ENCODE results near the gene MYO6. TPM values are rescaled to one million over a fixed set of nuclear protein-coding genes. Genes with fewer than 3 reads are reported as not detected.
"Not testable (repeated sequence)": the region's sequence is repeated elsewhere in the genome, so short reads cannot be mapped to it uniquely, and the experiment has no call there.

Gene MYO6
- polyA plus RNA-seq, 1 donor, result 6.4 TPM

DNA sequence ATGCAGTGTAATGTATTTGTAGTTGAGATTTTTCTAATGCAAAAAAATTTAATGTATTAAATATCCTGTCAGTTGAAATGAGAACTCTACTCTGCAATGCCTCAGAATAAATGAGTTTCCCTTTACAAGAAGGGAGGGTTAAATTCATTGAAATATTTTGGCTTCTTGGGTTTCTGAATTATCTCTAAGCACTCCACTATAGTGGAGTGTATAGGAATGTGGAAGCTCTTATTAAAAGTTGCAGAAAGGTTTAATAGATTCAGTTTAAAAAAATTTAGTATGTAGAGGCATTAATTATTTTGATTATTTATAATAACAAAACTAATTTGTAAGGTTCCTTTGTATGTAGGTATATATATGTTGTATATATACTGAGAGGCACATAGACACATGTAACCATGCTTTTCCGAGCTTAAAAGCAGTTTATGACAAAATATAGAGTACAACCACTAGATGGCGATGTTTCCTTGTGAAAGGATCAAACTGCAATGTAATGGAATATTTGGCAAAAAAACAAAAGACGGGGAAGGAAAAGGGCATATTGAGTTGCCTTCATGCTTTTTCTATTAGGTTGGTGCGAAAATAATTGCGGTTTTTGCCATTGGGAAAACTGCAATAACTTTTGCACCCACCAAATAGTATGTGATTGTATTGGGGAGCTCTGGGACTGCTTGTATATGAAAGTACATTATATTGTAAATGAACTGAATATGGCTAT lies 144.2 kb downstream of the MYO6 start:
- DNase-seq, result peak; percentile 75

GRCh38 chr6:75893776-75894152 lies 144.7 kb downstream of the MYO6 start:
- no peak for DNase-seq

GRCh38 chr6:75896526-75896925 lies 147.5 kb downstream of the MYO6 start:
- DNase-seq, result no peak

GRCh38 chr6:75900216-75900615 lies 151.2 kb downstream of the MYO6 start:
- DNase-seq, result not testable (repeated sequence)

DNA sequence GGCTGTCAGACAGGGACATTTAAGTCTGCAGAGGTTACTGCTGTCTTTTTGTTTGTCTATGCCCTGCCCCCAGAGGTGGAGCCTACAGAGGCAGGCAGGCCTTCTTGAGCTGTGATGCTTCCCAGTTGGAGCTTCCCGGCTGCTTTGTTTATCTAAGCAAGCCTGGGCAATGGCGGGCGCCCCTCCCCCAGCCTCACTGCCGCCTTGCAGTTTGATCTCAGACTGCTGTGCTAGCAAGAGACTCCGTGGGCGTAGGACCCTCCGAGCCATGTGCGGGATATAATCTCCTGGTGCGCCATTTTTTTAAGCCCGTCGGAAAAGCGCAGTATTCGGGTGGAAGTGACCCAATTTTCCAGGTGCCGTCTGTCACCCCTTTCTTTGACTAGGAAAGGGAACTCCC lies 156.1 kb downstream of the MYO6 start:
- DNase-seq, result not testable (repeated sequence)

DNA sequence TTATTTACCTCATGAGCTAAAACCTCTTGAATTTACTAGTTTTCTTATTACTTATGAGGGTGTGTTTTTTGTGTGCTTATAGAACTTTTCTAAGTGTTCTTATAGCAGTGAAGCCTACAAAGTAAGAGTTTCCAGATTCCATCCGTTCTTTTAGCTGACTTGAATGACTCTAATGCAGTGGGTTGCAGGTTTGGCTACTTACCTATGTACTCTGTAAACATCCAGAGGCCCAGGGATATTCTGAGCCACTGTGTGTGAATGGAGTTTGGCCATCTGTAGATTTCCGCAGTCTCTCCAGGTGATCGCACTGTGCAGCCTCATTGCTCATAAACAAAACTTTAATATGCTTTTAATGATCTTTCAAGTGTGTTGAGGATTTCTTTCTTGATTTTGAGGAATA lies 157.8 kb downstream of the MYO6 start:
- no peak for DNase-seq

- no peak for DNase-seq
These were observed 158.4 kb downstream of the MYO6 start for GRCh38 chr6:75907444-75907843.

GRCh38 chr6:75913040-75913439 lies 164.0 kb downstream of the MYO6 start:
- DNase-seq, result no peak

DNA sequence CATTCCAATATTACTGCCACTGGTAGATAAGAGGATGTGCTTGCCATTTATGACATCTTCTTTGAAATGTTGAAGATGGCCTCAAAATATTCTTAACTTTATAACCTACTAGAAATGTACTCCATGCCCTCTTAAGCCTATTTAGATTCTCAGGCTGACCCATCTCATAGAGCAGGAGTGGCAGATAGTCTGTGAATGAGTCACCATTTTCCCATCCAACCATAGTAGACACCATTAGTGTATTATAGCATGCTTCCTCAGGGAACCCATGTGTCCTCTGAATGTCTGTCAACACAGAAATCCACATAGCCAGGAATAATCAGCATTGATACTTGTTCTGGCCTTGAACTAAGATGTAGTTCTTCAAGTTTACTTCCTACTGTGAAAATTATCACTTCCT lies 173.2 kb downstream of the MYO6 start:
- no peak for DNase-seq

DNA sequence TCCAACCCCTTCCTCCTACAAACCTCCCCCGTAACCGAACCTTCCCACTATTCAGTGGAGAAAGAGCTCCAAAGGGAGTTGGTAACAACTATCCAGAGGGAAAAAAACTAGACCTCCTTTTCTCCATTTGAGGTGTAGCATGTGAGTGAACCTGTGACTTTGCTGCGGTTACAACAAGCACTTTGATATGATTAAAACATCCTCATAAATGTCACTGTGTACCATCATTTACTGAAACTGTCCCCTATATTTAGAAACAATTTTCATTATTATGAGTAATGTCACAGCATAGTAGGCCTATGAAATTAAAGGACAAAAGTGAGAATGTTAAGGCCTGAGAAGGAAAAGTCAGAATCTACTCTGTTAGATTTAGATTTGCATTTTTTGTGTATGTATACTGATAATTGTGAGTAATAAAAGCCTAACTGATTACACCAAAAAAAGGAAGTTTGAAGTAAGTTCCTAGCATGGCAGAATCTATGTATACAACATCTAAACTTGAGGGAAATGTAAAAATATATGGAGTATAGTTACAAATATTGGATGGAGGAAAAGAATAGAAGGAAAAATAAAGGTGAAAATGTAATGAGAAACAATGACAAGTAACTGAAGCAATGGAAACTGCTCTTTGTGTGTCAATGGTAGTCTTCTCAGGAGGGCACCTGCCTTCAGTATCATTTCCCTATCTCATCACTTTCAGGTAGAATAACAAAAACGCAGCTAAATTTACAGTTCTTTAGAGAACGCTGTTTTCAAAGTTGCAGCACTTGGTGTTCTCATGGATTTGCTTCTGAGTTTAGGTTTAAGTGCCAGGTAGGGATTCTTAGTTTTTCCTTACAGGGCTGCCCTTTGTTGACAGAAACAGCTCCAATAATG lies 177.5 kb downstream of the MYO6 start:
- DNase-seq, result no peak

DNA sequence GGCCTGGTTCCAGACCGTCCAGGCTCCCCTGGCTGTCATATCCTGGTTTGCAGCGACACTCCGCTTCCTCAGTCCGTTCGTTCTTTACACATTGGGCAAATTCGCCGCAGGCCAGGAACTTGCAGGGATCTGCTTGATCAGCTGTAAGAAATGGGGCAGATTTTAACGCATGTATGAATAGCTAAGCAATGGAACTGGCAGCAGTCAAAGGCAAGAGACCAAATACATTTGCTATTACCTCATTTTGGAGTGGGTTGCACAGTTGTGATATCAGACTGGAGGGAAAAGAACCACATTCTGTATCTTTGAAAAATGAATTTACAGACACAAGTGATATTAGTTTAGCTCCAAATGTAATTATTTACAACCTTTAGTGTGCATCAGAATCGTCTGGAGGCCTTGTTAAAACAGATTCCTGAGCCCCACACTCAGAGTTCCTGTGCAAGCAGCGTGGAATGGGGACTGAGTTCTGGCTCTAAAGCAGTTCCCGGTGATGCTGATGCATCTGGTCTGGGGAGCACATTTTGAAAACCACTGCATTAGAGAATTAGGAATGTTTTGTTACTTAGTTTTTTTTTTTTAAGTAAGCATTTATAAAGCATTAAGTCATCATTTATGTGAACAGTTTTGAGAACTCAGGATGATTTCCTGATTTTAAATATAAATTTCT lies 182.1 kb downstream of the MYO6 start:
- peak; percentile 34 for DNase-seq

- no peak for DNase-seq
These were observed 183.0 kb downstream of the MYO6 start for GRCh38 chr6:75932067-75932466.

GRCh38 chr6:75933387-75933975 lies 184.4 kb downstream of the MYO6 start:
- DNase-seq, result no peak

DNA sequence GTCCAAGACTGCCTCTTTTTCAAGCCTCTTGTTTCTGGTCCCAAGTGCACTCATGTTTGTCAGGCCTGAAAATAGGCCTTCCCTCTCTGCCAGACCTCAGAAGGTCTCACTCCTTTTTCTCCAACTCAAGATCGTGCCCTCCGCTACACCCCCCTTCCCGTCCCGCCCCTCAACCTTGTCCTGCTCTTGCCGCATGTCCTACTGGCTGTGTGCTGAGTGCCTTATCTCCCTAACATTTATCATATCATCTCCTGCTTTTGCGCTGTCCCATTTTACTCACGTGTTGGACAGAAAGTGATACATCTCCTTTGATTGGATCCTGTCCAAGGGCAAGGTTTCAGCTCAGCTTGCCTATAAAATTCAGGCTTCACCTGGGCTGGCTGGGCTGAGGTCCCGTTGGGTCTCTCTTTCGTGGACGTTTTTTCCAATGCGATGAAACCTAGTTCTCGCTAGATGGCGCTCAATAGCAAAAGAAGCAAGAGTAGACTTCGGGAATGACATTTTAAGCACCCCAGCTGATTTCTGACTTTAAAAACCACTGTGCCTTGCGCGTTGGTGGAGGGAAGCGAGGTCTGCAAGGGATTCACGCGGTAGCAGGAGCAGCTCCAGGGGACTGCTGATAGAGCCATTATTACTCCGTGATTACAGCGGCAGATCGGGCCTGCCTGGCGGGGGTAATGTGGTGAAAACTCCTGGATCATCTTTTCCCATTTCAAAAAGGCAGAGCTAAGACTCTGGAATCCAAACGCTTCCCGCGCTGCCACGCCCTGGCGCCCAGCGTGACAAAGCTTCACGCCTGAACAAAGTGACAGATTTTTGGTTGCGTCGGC lies 185.8 kb downstream of the MYO6 start:
- peak; percentile 74 for DNase-seq

- no peak for DNase-seq
These were observed 186.4 kb downstream of the MYO6 start for GRCh38 chr6:75935473-75935793.

DNA sequence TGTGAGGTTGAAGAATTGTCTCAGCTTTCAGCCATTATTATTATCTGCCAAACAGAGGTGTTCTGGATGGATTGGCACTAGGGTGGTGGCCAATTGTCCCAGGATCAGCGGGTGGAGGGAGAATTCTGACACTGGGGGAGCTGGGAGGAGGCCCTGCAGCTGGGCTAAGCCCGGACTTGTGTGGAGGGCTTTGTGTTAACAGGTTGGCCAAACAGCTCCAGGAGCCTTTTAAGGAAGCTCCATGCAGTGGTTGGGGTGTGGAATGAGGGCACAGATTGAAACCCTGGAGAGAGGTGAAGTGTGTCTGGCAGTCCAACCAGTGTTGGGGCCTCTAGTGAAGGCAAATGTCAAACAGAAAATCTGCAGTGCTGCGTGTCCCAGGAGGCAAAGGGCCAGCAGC lies 187.6 kb downstream of the MYO6 start:
- no peak for DNase-seq

GRCh38 chr6:75937846-75938245 lies 188.8 kb downstream of the MYO6 start:
- no peak for DNase-seq

GRCh38 chr6:75940564-75940963 lies 191.5 kb downstream of the MYO6 start:
- DNase-seq, result no peak

- no peak for DNase-seq
These were observed 192.5 kb downstream of the MYO6 start for GRCh38 chr6:75941509-75941908.

GRCh38 chr6:75943381-75943780 lies 194.3 kb downstream of the MYO6 start:
- no peak for DNase-seq

GRCh38 chr6:75946146-75946831 lies 197.2 kb downstream of the MYO6 start:
- DNase-seq, result no peak

- DNase-seq, result no peak
These were observed 198.9 kb downstream of the MYO6 start for GRCh38 chr6:75947935-75948334.
